ENCODE measurements around the gene KDM6B. TPM values are rescaled to one million over a fixed set of nuclear protein-coding genes. Genes with fewer than 3 reads are reported as not detected.

The KDM6B gene
- total RNA-seq, 2 experiments from 2014 or later = 49.2 to 53.8 TPM

- H3K27ac Mint-ChIP-seq = peak overlapping the region; percentile 98
- ChIA-PET POLR2A (interaction anchor here (0.6 to 8.2 kb wide), 6 partner anchors 9 to 538 kb away, joined by 3 to 74 read pairs (median 7); partner anchors contain the start of genes KDM6B, NAA38, TMEM88 and TP53), CTCF (interaction anchor here (0.7 to 1.8 kb wide), 11 partner anchors 10 to 157 kb away, joined by 3 to 21 read pairs (median 5); partner anchors contain the start of genes CYB5D1, KDM6B, NAA38 and TP53)
- H3K4me3 Mint-ChIP-seq = peak overlapping the region; percentile 83
- H3K9me3 Mint-ChIP-seq = no peaks in the 10 kb centered on the region
- ATAC-seq (peak; percentile 45), DNase-seq (peak; percentile 91)
- H3K36me3 Mint-ChIP-seq (ENCODE audit: low read depth) = peaks cover 50% of the 10 kb centered on the region
- TF ChIP-seq, protein P1, sequence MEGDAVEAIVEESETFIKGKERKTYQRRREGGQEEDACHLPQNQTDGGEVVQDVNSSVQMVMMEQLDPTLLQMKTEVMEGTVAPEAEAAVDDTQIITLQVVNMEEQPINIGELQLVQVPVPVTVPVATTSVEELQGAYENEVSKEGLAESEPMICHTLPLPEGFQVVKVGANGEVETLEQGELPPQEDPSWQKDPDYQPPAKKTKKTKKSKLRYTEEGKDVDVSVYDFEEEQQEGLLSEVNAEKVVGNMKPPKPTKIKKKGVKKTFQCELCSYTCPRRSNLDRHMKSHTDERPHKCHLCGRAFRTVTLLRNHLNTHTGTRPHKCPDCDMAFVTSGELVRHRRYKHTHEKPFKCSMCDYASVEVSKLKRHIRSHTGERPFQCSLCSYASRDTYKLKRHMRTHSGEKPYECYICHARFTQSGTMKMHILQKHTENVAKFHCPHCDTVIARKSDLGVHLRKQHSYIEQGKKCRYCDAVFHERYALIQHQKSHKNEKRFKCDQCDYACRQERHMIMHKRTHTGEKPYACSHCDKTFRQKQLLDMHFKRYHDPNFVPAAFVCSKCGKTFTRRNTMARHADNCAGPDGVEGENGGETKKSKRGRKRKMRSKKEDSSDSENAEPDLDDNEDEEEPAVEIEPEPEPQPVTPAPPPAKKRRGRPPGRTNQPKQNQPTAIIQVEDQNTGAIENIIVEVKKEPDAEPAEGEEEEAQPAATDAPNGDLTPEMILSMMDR (IDR thresholded peaks at IDR 0.05) = no peak
- H3K4me1 Mint-ChIP-seq (ENCODE audit: low read depth) = peaks cover 45% of the 10 kb centered on the region
- H3K27me3 Mint-ChIP-seq = no peaks in the 10 kb centered on the region
- intact Hi-C loops (cut with micrococcal nuclease) = loop anchor here (5.0 kb wide), 1 partner anchor 43 kb away; the partner anchor contains the start of gene CHD3
These were observed 10.5 kb downstream of the KDM6B start for GRCh38 chr17:7844292-7845154.

DNA sequence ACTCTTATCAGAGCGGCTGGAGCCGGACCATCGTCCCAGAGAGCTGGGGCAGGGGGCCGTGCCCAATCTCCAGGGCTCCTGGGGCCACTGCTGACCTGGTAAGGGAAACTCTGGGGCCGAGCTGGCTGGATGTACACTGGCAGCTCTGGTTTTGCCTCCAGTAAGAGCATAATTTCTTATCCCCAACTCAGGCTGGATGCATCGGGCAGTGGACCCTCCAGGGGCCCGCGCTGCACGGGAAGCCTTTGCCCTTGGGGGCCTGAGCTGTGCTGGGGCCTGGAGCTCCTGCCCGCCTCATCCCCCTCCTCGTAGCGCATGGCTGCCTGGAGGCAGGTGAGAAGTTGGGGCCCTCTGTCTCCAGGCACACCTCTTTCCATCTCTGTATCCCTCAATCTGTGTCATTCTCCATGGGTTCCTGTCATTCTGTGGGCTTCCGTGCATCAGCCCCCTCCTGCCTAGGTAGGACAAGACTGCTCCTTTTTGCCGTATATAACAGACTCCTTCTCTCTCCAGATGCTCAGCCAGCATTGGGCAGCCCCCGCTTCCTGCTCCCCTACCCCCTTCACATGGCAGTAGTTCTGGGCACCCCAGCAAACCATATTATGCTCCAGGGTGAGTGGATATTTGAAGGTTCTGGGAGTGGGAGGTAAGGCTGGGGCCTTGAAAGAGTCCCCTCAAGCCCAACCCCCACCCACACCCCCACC, 11.5 kb downstream of the KDM6B start:
- H3K27ac Mint-ChIP-seq = peak overlapping the region; percentile 98
- no peak for DNase-seq
- H3K4me3 Mint-ChIP-seq = peak overlapping the region; percentile 83
- ATAC-seq = no peak
- H3K9me3 Mint-ChIP-seq = no peaks in the 10 kb centered on the region
- H3K36me3 Mint-ChIP-seq (ENCODE audit: low read depth) = peaks cover 51% of the 10 kb centered on the region
- intact Hi-C loops (cut with micrococcal nuclease) = no loop called here
- ChIA-PET CTCF (interaction anchor here (1.1 to 1.8 kb wide), 8 partner anchors 11 to 158 kb away, joined by 3 to 21 read pairs (median 6); partner anchors contain the start of genes KDM6B, NAA38 and TP53), POLR2A (interaction anchor here (1.0 to 8.2 kb wide), 5 partner anchors 8 to 537 kb away, joined by 3 to 74 read pairs (median 9); partner anchors contain the start of genes KDM6B, NAA38, TMEM88 and TP53)
- H3K27me3 Mint-ChIP-seq = no peaks in the 10 kb centered on the region
- peaks cover 45% of the 10 kb centered on the region for H3K4me1 Mint-ChIP-seq (ENCODE audit: low read depth)
- TF ChIP-seq, protein P1 (IDR thresholded peaks at IDR 0.05) = no peak

DNA sequence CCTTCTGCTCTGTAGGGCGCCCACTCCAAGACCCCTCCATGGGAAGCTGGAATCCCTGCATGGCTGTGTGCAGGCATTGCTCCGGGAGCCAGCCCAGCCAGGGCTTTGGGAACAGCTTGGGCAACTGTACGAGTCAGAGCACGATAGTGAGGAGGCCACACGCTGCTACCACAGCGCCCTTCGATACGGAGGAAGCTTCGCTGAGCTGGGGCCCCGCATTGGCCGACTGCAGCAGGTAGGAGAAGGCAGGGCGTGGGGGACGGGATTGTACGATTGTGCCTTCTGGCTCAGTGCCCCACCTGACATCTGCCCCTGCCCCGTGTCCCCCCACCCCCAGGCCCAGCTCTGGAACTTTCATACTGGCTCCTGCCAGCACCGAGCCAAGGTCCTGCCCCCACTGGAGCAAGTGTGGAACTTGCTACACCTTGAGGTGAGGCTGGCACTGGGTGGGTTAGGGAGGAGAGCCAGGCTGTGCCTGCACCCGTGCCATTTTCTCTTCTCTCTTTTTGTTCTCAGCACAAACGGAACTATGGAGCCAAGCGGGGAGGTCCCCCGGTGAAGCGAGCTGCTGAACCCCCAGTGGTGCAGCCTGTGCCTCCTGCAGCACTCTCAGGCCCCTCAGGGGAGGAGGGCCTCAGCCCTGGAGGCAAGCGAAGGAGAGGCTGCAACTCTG, 12.2 kb downstream of the KDM6B start:
- Mint-ChIP-seq H3K27me3 (no peaks in the 10 kb centered on the region), H3K9me3 (no peaks in the 10 kb centered on the region), H3K36me3 (ENCODE audit: low read depth) (peaks cover 51% of the 10 kb centered on the region), H3K4me1 (ENCODE audit: low read depth) (peaks cover 44% of the 10 kb centered on the region), H3K4me3 (peak overlapping the region; percentile 83), H3K27ac (peak overlapping the region; percentile 72)
- TF ChIP-seq, protein P1 (IDR thresholded peaks at IDR 0.05) = no peak
- DNase-seq (no peak), ATAC-seq (no peak)
- POLR2A ChIA-PET = interaction anchor here (1.0 to 8.2 kb wide), 4 partner anchors 10 to 231 kb away, joined by 3 to 74 read pairs (median 22); partner anchors contain the start of genes FXR2, KDM6B, NAA38 and TMEM88
- intact Hi-C loops (cut with micrococcal nuclease) = no loop called here
- CTCF ChIA-PET = interaction anchor here (1.4 to 1.8 kb wide), 4 partner anchors 11 to 102 kb away, joined by 3 to 21 read pairs (median 9); partner anchors contain the start of genes KDM6B and NAA38

- POLR2A ChIA-PET = interaction anchor here (1.0 to 8.2 kb wide), 3 partner anchors 9 to 232 kb away, joined by 3 to 74 read pairs (median 35); partner anchors contain the start of genes FXR2, KDM6B, NAA38 and TMEM88
- Mint-ChIP-seq H3K36me3 (ENCODE audit: low read depth) (peaks cover 56% of the 10 kb centered on the region), H3K27me3 (no peaks in the 10 kb centered on the region), H3K4me1 (ENCODE audit: low read depth) (peaks cover 48% of the 10 kb centered on the region), H3K9me3 (no peaks in the 10 kb centered on the region), H3K27ac (peak overlapping the region; percentile 55), H3K4me3 (peak overlapping the region; percentile 83)
- ATAC-seq = no peak
- peak; percentile 13 for DNase-seq
- CTCF ChIA-PET = interaction anchor here (0.7 to 1.5 kb wide), 2 partner anchors 10 to 12 kb away, joined by 3 to 5 read pairs; partner anchors contain the start of gene NAA38
- intact Hi-C loops (cut with micrococcal nuclease) = no loop called here
- TF ChIP-seq, protein P1 (IDR thresholded peaks at IDR 0.05) = no peak
These were observed 13.0 kb downstream of the KDM6B start for GRCh38 chr17:7846765-7847661.
